Measurements from ENCODE around the gene RBPJ.
"Not testable (repeated sequence)": the region's sequence is repeated elsewhere in the genome, so short reads cannot be mapped to it uniquely, and the experiment has no call there.

The RBPJ gene

GRCh38 chr4:26302031-26302899, 18.5 kb upstream of the RBPJ start:
- no peak for DNase-seq

DNA sequence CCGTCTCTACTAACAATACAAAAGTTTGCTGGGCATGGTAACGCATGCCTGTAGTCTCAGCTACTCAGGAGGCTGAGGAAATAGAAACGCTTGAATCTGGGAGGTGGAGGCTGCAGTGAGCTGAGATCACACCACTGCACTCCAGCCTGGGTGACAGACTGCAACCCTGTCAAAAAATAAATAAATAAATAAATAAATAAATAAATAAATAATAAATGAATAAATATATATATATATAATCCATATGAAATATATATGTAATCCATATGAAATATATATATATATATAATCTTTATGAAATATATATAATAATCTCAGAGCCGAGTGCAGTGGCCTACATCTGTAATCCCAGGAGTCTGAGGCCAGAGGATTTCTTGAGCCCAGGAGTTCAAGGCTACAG, 17.8 kb upstream of the RBPJ start:
- DNase-seq: no peak

GRCh38 chr4:26307037-26307800, 13.6 kb upstream of the RBPJ start:
- DNase-seq: no peak

DNA sequence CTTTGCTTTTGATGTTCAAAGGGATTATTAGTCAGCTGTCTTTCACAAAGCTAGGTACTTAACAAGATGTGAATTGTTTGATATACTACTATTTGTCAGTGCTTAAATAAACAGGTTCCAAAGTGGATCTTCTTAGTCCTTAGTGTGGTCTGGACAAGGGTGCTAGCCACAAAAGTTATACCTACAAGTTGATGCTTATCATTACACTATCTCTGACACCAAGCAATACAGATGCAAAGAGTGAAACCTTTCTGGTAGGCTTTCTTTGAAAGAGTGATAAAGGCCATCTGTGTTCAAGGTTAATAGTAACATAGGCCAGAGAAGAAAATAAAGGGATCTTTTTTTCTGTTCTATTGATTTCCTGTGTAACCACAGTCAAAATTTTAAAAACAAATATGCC, 12.2 kb upstream of the RBPJ start:
- no peak for DNase-seq

DNA sequence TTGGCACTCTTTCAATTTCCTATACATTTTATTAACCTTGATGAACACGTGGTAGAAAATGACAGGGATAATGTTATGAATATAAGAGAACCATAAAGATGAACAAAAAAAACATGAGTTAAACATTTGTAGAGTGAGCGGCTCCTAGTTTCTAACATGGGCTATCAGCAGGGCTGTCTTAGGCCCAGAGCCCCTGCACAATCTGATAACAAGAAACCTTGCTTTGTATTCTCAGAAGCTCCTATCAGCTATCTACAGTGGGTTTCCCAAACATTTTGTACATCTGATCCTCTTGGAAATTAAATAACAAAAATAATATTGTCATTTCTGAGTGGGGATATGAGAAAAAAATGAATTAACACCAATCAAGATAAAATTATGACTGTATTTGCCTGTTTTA, 10.6 kb upstream of the RBPJ start:
- DNase-seq: no peak

DNA sequence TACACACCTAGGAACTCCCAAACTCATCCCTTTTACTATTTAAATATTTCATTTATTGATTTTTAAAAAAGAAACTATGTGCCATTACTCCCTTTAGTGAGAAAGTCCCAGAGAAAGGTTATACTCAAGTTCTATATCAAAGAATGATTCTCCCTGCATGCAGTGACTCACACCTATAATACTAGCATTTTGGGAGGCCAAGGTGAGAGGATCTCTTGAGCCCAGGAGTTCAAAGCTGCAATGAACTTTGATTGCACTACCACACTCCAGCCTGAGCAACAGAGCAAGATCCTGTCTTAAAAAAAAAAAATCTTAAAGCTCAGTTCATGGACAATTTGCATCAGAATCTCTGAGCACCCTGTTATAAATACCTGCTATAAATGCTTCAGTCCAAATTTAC, 9.2 kb upstream of the RBPJ start:
- DNase-seq: no peak

DNA sequence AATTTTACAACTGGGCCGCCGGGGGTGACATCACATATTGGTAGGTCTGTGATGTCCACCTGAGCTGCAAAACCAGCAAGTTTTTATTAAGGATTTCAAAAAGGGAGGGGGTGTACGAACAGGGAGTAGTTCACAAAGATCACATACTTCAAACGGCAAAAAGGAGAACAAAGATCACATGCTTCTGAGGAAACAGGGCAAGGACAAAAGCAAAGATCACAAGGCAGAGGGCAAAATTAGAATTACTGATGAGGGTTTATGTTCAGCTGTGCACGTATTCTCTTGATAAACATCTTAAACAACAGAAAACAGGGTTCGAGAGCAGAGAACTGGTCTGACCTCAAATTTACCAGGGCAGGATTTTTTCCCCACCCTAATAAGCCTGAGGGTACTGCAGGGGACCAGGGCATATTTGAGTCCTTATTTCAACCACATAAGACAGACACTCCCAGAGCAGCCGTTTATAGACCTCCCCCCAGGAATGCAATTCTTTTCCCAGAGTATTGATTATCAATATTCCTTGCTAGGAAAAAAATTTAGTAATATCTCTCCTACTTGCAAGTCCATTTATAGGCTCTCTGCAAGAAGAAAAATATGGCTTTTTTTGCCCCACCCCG, 5.4 kb upstream of the RBPJ start:
- DNase-seq: not testable (repeated sequence)

GRCh38 chr4:26317766-26318165, 3.0 kb upstream of the RBPJ start:
- DNase-seq: no peak

DNA sequence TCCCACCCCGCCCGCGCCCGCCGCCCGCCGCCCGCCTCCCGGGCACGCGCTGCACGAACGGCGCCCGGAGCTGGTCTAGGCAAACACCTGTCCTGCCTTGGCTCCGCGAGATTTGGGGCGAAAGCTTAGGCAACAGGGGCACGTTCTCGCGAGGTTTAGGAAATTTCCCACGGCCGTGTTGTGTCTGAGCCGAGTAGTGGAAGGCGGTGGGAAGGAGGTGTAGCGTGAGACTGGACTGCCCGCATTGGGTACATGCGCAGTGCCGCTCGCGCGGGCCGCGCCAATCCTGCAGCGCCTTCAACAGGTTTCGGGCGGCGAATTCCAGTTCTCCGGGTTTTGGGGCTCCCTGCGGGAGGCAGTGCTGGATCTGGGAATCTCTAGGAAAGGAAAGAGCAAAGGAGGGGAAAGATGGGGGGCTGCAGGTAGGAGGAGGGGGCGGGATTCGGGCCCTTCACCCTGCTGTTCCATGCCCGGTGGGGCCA, 1.3 kb upstream of the RBPJ start:
- DNase-seq: peak; percentile 83

GRCh38 chr4:26319949-26320537, 771 bp upstream of the RBPJ start:
- no peak for DNase-seq

GRCh38 chr4:26321373-26322221, 783 bp downstream of the RBPJ start:
- DNase-seq: no peak

DNA sequence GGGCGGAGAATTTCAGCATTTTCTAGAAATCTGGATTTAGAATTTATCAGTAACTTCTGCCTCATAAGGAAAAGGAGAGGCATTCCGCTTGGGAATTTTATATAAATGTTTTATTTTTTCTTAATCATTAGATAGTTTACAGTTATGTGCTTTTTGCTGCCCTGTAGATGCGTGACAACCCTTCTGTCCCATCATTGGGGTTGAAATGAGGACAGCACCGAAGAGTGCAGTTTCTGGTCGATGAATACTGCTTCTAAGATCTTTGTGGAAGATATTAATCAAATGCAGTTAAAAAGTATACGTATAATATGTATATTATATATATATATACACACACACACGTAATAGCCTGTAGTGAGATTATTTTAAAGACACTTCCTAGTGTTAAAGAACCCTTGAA, 1.5 kb downstream of the RBPJ start:
- no peak for DNase-seq

- DNase-seq: no peak
Measured at GRCh38 chr4:26323821-26324220, 3.0 kb downstream of the RBPJ start.

- no peak for DNase-seq
Measured at GRCh38 chr4:26325191-26325590, 4.4 kb downstream of the RBPJ start.

DNA sequence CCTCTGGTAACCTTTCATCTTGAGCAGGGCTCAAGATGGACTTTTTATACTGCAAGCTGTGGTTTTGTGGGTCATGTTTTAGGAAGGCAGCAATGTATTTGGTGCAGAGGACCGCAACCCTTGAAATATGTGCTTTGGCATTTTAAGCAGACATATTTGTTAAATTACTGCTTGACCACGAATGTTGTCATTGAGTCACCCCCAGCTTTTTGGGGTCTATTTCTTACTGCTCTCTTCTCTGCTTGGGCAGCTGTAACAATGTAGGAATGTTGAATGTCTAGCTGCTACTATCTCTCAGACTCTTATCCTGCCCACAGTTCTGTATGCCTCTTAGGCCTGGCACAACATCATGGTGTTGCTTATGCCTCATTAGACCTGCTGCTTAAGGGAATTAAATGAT, 6.0 kb downstream of the RBPJ start:
- no peak for DNase-seq

DNA sequence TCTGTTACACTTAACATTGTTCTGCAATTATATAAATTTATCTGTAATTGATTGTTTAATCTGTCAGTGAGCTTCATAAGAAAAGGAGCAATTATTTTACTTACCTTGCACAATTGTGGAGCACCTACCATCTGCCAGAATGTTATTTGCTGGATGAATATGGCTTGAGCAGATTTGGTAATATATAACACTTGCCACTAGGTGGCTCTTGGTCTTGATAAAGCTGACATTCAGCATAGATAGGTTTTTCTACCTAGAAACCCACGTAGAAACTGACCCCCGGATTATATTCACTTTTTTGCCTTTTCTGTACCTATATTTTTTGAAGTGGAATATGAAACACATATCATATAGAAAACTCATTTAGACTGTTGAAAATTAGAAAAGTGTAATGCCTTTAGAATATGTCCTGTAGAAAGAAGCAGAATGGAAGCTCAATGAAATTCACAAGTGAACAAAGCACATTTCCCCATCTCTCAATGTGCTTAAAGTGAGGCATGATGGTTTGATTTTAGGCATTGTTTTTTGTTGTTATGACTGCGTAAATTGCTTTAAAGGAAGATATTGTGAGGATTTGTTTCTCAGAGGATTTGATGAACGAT, 9.5 kb downstream of the RBPJ start:
- peak; percentile 32 for DNase-seq

GRCh38 chr4:26330946-26331345, 10.1 kb downstream of the RBPJ start:
- peak; percentile 64 for DNase-seq

- DNase-seq: peak; percentile 34
Measured at GRCh38 chr4:26331380-26331950, 10.7 kb downstream of the RBPJ start.

DNA sequence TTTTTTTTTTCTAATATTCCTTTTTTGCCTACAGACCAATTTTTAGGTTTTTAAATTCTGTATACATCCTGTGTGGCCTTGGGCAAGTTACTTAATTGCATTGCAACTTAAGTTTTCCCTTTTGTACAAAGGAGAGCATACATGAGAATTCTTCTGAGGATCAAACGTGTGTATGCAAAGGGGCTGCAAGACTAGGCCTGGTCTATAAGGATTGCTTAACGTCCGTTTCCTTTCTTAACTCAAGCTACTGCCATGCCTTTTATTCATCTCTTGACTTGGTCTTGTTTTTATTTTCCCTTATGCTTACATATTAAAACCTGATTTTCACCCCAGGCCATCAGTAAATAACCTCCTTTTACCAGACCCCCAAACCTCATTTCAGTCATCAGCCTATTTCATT, 13.6 kb downstream of the RBPJ start:
- DNase-seq: no peak

DNA sequence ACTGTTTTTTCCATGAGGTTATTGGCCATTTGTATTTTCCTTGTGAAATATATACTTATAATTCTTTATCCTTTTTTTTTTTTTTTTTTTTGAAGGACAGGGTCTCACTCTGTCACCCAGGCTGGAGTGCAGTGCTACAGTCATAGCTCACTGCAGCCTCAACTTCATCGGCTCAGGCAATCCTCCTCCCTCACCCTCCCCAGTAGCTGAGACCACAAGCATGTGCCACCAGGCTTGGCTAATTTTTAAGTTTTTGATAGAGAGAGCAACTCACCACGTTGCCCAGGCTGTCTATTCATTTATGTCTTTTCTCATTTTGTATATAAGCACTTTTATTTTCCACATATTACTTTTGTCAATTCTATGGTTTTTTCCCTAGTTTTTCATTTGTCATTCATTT, 16.8 kb downstream of the RBPJ start:
- no peak for DNase-seq

- DNase-seq: no peak
Measured at GRCh38 chr4:26342328-26343037, 21.7 kb downstream of the RBPJ start.
